ENCODE measurements around the gene AKR1C3.

Gene AKR1C3

DNA sequence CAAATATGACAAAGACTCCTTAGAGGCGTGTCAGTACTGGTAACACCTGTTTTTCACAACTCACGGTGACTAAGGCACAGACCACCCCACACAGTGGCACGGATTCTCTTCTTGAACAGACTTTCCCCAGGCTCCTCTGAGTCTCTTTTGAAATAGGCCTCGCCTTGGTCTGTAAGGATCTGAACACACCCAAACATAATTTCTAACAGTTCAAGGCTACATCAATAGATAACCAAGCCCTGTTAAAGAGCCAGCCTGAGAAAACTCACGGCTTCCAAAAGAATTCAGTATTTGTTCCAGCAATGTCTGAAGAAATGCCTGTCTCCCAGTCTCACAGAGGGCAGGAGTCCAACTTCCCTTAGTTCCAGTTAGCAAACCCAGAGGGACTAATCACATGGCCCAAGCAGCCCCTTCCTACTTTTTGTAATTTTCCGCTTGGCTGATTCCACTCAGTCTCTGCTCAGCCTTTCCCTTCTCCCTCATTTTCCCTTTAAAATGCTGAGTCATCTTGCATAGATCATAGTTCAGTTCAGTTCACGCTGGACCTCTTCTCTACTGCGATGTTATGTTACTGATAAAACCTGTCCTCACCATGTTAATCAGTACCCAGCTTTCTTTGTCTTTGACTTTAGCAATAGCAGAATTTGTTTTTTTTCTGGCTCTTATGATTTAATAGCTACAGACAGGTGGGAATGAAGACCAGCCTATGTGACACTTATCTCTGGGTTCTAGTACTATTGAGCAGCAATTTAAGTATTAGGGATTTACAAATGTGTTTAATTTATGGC, 22.6 kb upstream of the AKR1C3 start:
- Histone ChIP-seq H3K36me3 (ENCODE audit: insufficient read depth, low read length) (no peaks in the 10 kb centered on the region), H3K9me3 (ENCODE audit: low read length) (no peaks in the 10 kb centered on the region), H3K27me3 (ENCODE audit: insufficient read depth, low read length) (no peaks in the 10 kb centered on the region), H3K4me3 (ENCODE audit: low read length) (no peak overlapping the region), H3K4me1 (ENCODE audit: insufficient read depth, low read length) (peaks cover 6% of the 10 kb centered on the region), H2AFZ (ENCODE audit: low read depth, low read length) (no peak overlapping the region)

DNA sequence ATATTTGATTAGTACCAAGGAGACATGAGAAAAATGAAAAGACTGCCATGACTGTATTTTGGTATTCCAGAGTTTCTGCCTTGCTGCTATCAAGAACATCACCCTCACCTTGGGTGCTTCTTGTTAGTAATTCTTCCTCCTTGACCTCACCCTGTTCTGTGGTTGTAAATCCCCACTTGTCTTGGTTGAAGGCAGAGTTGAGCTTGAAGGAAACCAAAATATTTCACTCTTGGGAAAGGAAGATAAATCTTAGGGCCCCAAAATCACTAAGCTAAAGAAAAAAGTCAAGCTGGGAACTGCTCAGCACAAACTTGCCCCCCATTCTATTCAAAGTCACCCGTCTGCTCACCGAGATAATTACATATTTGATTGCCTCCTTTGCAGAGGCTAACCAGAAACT, 20.6 kb upstream of the AKR1C3 start:
- Histone ChIP-seq H2AFZ (ENCODE audit: low read depth, low read length) (no peak overlapping the region), H3K27me3 (ENCODE audit: insufficient read depth, low read length) (no peaks in the 10 kb centered on the region), H3K9me3 (ENCODE audit: low read length) (no peaks in the 10 kb centered on the region), H3K4me1 (ENCODE audit: insufficient read depth, low read length) (peaks cover 6% of the 10 kb centered on the region), H3K4me3 (ENCODE audit: low read length) (no peak overlapping the region), H3K36me3 (ENCODE audit: insufficient read depth, low read length) (no peaks in the 10 kb centered on the region)

DNA sequence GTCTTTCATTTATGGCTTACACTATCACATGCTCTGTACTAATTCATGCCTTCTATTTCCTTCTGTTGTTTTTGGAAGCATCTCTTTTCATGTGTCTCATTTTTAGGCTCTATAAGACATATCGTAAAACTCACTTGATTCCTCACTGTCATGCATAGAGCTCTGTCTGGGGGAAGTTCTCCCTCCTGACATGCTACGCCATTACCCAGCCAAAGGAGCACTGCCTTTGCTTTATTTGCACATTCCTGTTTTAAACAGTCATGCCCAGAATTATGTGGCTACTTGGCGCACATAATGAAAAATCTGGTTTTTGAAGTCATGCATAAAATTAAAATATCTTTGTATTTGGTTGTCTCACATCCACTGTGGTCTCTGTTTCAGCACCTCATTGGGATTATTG, 17.6 kb upstream of the AKR1C3 start:
- Histone ChIP-seq H3K36me3 (ENCODE audit: insufficient read depth, low read length) (no peaks in the 10 kb centered on the region), H3K4me1 (ENCODE audit: insufficient read depth, low read length) (peaks cover 1% of the 10 kb centered on the region), H3K9me3 (ENCODE audit: low read length) (no peaks in the 10 kb centered on the region), H3K4me3 (ENCODE audit: low read length) (no peak overlapping the region), H3K27me3 (ENCODE audit: insufficient read depth, low read length) (no peaks in the 10 kb centered on the region), H2AFZ (ENCODE audit: low read depth, low read length) (no peak overlapping the region)

DNA sequence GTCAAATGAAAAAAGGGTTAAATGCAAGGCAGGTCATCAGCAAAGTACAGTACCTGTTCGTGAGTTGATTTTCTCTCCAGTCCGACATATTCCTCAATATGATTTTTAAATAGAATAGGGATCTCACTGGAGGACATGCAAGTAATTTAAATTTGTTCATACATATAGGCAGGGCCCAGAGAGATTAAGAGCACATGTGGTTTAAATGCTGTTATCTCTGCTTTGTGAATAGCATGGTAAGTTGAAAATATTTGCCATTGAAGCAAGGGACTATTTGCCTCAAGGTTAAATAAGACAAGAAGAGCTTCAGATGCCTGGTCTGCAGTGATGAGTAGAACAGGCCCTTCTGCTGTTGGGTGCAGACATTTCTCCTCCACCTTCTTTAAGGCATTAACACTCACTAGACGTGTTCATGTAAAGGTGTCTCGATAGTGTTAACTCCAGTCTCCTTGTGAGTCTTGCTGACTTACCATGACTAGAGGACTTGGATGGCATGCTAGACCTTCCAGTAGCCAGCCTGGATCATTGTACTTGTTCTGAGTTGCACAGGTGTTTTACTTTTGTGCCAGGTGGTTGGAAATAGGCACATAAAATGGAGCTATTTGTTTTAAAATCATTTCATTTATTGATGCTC, 15.6 kb upstream of the AKR1C3 start:
- H3K4me3 ChIP-seq (ENCODE audit: low read length) = no peak overlapping the region
- no peaks in the 10 kb centered on the region for H3K36me3 ChIP-seq (ENCODE audit: insufficient read depth, low read length)
- H3K4me1 ChIP-seq (ENCODE audit: insufficient read depth, low read length) = no peaks in the 10 kb centered on the region
- no peak overlapping the region for H2AFZ ChIP-seq (ENCODE audit: low read depth, low read length)
- no peaks in the 10 kb centered on the region for H3K9me3 ChIP-seq (ENCODE audit: low read length)
- no peaks in the 10 kb centered on the region for H3K27me3 ChIP-seq (ENCODE audit: insufficient read depth, low read length)

DNA sequence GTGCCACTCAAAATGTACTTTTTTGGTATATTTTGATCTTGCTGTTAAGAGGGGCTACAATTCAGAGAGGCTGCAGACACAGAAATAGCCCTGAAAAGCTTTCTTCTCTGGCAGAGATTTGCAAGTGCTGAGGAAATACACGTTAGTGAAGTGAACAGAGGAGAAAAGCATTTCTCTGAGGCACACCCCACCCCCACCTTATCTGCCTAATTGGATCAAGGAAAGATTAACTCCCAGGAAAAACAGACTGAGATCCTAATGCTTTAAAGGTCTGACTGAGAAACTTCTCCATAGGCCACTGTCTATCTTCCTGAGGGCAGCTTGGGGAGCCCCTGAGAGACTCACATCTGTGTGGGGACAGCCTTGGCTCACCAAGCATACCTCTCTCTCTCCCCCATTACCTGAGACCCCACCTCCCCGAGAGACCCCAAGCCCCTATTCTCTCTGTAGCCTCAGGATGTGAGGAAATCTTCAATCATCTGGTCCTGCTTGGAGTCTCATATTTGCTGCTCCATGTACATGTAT, 14.8 kb upstream of the AKR1C3 start:
- Histone ChIP-seq H2AFZ (ENCODE audit: low read depth, low read length) (no peak overlapping the region), H3K36me3 (ENCODE audit: insufficient read depth, low read length) (no peaks in the 10 kb centered on the region), H3K27me3 (ENCODE audit: insufficient read depth, low read length) (no peaks in the 10 kb centered on the region), H3K4me1 (ENCODE audit: insufficient read depth, low read length) (no peaks in the 10 kb centered on the region), H3K9me3 (ENCODE audit: low read length) (no peaks in the 10 kb centered on the region), H3K4me3 (ENCODE audit: low read length) (no peak overlapping the region)

DNA sequence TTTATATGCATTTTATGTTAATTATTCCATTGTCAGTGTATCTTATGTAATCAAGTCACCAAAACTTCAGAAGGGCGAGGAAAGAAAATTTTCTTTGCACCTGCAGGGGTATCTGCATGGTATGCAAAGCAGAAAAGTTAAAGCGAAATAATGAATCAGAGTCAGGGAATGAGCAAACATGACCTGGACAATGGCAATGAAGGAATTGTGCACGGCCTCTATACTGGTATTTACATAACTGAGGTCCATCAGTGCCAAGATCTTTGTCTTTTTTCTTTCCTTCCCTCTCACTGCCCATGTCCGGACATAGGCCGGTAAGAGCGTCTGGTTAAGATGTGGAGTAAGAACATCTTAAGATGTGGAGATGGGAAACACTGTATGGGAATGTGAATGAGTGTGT, 14.4 kb upstream of the AKR1C3 start:
- Histone ChIP-seq H3K4me1 (ENCODE audit: insufficient read depth, low read length) (no peaks in the 10 kb centered on the region), H3K4me3 (ENCODE audit: low read length) (no peak overlapping the region), H3K36me3 (ENCODE audit: insufficient read depth, low read length) (no peaks in the 10 kb centered on the region), H3K27me3 (ENCODE audit: insufficient read depth, low read length) (no peaks in the 10 kb centered on the region), H3K9me3 (ENCODE audit: low read length) (no peaks in the 10 kb centered on the region), H2AFZ (ENCODE audit: low read depth, low read length) (no peak overlapping the region)

DNA sequence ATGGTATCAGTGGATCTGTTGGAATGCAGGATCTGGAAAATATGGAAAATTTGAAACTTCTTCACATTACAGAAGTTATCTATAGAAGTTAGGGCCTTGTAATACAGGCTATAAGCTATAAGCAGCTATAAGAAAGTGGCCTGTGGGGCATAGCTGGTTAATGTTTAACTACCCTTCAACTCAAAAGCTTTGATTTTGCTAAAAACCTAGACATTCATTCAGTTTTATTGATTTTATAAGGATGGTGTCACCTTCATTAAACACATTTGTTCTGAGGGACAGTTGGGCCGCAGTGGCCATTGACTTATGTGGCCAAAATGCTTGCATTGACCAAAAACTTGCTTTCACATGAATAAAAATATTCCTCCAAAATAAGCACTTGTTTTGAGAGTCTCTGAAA, 13.1 kb upstream of the AKR1C3 start:
- no peaks in the 10 kb centered on the region for H3K9me3 ChIP-seq (ENCODE audit: low read length)
- no peaks in the 10 kb centered on the region for H3K27me3 ChIP-seq (ENCODE audit: insufficient read depth, low read length)
- no peak overlapping the region for H3K4me3 ChIP-seq (ENCODE audit: low read length)
- no peak overlapping the region for H2AFZ ChIP-seq (ENCODE audit: low read depth, low read length)
- no peaks in the 10 kb centered on the region for H3K36me3 ChIP-seq (ENCODE audit: insufficient read depth, low read length)
- H3K4me1 ChIP-seq (ENCODE audit: insufficient read depth, low read length) = no peaks in the 10 kb centered on the region

DNA sequence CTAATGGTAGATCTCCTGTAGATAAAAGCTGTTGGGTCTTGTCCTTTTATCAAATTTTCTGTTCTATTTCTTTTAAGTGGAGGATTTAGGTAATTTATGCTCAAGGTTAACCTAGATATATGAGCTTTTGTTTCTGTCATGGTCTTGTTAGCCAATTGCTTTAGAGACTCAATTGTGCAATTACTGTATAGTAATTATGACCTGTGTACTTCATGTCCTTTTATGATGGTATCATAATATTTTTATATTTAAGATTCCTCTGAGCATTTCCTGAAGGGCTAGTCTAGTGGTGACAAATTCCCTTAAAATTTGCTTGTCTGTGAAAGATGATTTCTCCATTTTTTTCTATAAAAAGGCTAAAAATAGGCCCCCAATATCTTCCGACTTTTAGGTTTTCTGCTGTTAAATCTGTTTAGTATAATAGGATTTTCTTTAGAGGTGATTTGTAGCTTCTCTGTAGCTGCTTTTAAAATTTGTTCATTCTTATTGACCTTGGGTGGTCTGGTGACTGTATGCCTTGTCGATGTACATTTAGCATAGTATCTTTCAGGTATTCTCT, 5.4 kb upstream of the AKR1C3 start:
- H3K4me1 ChIP-seq (ENCODE audit: insufficient read depth, low read length) = no peaks in the 10 kb centered on the region
- H3K9me3 ChIP-seq (ENCODE audit: low read length) = no peaks in the 10 kb centered on the region
- no peaks in the 10 kb centered on the region for H3K27me3 ChIP-seq (ENCODE audit: insufficient read depth, low read length)
- H3K4me3 ChIP-seq (ENCODE audit: low read length) = no peak overlapping the region
- H2AFZ ChIP-seq (ENCODE audit: low read depth, low read length) = no peak overlapping the region
- no peaks in the 10 kb centered on the region for H3K36me3 ChIP-seq (ENCODE audit: insufficient read depth, low read length)

DNA sequence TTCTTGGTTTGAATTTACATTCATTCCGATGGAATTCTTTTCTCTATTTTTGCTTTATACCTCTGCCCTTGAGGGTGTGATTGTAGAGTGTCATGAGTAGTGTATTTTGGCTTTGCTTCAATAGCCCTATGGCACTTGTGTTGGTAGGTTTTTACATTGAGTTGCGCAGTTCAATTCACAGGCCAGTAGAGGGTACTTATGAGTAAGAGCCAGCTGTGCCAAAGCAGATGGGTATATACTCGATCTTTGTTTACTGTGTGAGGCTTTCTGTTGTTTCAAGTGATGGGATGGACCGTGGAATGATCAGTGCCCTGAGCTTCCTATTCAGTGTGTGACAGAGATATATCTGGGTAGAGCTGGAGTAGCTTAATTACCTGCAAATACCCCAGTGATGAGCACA, 4.3 kb upstream of the AKR1C3 start:
- Histone ChIP-seq H2AFZ (ENCODE audit: low read depth, low read length) (no peak overlapping the region), H3K4me1 (ENCODE audit: insufficient read depth, low read length) (no peaks in the 10 kb centered on the region), H3K36me3 (ENCODE audit: insufficient read depth, low read length) (no peaks in the 10 kb centered on the region), H3K27me3 (ENCODE audit: insufficient read depth, low read length) (no peaks in the 10 kb centered on the region), H3K9me3 (ENCODE audit: low read length) (no peaks in the 10 kb centered on the region), H3K4me3 (ENCODE audit: low read length) (no peak overlapping the region)

DNA sequence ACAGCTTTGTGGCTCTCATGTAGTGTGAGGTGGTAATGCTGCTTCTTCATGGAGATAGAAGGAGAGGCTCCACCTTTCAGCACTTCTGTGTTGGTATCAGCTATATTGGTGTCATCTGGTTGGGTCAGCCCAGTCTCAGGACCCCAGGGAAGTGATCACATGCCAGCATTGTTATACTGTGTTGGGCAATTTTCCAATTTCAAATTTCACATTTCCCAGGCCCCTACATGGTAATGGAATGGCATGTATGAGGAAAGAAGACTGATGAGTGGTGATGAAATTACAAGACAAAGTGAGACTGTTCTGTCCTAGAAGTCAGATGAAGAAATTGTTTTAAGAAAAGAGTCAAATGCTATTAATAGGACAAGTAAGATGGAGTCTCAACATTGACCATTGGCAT, 3.7 kb upstream of the AKR1C3 start:
- Histone ChIP-seq H3K36me3 (ENCODE audit: insufficient read depth, low read length) (no peaks in the 10 kb centered on the region), H3K4me3 (ENCODE audit: low read length) (no peak overlapping the region), H3K4me1 (ENCODE audit: insufficient read depth, low read length) (no peaks in the 10 kb centered on the region), H2AFZ (ENCODE audit: low read depth, low read length) (no peak overlapping the region), H3K27me3 (ENCODE audit: insufficient read depth, low read length) (no peaks in the 10 kb centered on the region), H3K9me3 (ENCODE audit: low read length) (no peaks in the 10 kb centered on the region)

DNA sequence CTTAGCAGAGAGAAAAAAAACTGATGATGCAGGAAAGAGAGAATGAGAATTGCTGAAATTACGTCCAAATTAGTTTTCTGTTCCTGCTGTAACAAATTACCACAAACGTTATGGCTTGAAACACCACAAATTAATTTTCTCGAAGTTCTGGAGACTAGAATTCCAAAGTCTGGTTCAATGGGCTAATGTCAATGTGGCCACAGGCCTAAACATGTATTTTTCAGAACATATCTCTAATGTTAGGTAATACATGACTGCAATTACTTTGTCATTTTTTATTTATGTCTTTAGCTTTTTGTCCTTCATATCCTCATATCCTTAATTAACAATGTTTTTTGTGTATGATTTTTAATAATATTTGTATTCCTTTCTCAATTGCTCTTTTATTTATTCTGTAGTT, 3.0 kb upstream of the AKR1C3 start:
- no peak overlapping the region for H3K4me3 ChIP-seq (ENCODE audit: low read length)
- H3K9me3 ChIP-seq (ENCODE audit: low read length) = no peaks in the 10 kb centered on the region
- no peaks in the 10 kb centered on the region for H3K36me3 ChIP-seq (ENCODE audit: insufficient read depth, low read length)
- no peaks in the 10 kb centered on the region for H3K4me1 ChIP-seq (ENCODE audit: insufficient read depth, low read length)
- no peaks in the 10 kb centered on the region for H3K27me3 ChIP-seq (ENCODE audit: insufficient read depth, low read length)
- no peak overlapping the region for H2AFZ ChIP-seq (ENCODE audit: low read depth, low read length)

DNA sequence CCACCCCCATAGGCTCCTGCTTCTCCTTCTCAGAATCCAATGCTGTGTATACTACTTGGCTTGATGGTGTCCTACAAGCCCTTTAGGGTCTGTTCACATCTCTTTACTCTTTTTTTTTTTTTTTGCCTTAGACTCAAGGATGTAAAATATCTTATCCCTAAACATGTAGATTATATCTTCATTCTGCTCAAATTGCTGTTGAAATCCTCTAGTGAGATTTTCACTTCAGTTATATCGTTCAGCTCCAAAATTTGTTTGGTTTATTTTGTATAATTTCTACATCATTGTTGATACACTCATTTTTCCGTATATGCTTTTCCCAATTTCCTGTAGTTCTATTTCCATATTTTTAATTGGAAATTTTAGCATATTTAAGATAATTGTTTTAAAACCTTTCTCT, 1.8 kb upstream of the AKR1C3 start:
- no peak overlapping the region for H3K4me3 ChIP-seq (ENCODE audit: low read length)
- no peak overlapping the region for H2AFZ ChIP-seq (ENCODE audit: low read depth, low read length)
- H3K27me3 ChIP-seq (ENCODE audit: insufficient read depth, low read length) = no peaks in the 10 kb centered on the region
- H3K4me1 ChIP-seq (ENCODE audit: insufficient read depth, low read length) = no peaks in the 10 kb centered on the region
- no peaks in the 10 kb centered on the region for H3K9me3 ChIP-seq (ENCODE audit: low read length)
- H3K36me3 ChIP-seq (ENCODE audit: insufficient read depth, low read length) = no peaks in the 10 kb centered on the region

DNA sequence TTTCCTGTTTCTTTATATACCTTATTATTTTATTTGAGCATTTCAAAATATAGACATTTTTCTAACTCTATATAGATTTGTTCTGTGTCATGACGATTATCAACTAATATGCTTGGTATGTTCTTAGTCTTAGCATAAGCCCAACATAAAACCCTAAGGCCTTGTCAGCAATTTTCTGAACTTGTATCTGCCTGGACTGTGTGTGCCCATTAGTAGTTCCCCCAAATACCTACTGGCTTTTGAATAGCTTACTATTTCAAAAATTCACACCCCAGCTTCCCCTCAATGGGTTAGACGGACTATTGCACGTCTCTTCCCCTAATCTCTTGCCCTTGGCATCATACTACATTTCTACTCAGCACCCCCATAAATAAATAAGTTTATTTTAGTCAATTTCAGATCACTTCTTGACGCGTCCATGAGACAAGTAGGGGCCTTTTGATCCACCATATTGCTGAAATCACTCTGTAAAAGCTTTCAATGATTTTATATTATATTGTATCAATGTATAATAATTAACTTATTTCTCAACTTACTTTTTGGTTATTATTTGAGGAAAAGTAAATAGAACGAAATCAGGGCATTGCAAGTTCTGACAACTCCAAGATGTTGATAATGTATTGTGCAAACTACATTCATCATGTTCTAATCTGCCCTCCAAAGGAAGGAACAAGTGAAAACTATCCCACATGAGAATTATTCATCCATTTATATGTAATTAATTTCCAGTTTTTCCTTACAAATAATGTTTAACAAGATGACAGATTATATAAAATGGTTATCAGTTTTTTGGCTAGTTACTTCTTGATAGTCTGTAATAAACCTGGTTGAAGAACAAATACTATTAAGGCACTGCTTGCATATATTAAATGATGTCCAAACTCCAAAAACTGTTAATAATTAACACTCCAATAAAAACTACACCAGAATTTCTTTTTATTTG, 1.1 kb upstream of the AKR1C3 start:
- Histone ChIP-seq H3K4me1 (ENCODE audit: insufficient read depth, low read length) (no peaks in the 10 kb centered on the region), H2AFZ (ENCODE audit: low read depth, low read length) (no peak overlapping the region), H3K9me3 (ENCODE audit: low read length) (no peaks in the 10 kb centered on the region), H3K27me3 (ENCODE audit: insufficient read depth, low read length) (no peaks in the 10 kb centered on the region), H3K4me3 (ENCODE audit: low read length) (no peak overlapping the region), H3K36me3 (ENCODE audit: insufficient read depth, low read length) (no peaks in the 10 kb centered on the region)
